Keratinocyte (primary cell): ENCODE measurements around the gene RC3H1.

Source experiments
- EZH2 ChIP-seq: IDR thresholded peaks from one replicate; pipeline ENCODE4 v1.6.1; 2012; ENCODE audit warnings: inconsistent platforms, mild to moderate bottlenecking, low read length, moderate library complexity
- TF ChIP-seq, protein P1 (sequence below), 3 experiments: IDR thresholded peaks in 1 of 3; conservative IDR thresholded peaks in 1 of 3; optimal IDR thresholded peaks in 1 of 3; 2 replicates in 2 of 3; 3 replicates in 1 of 3; pipeline versions ENCODE3 to v1.5.1; 2011; ENCODE audit warnings: low read length in 3 of 3, mild to moderate bottlenecking in 3 of 3, moderate library complexity in 2 of 3, control low read depth in 1 of 3, inconsistent platforms in 1 of 3; ENCODE audit not compliant: insufficient read depth in 2 of 3; ENCODE audit errors: extremely low read depth in 1 of 3

DNA sequence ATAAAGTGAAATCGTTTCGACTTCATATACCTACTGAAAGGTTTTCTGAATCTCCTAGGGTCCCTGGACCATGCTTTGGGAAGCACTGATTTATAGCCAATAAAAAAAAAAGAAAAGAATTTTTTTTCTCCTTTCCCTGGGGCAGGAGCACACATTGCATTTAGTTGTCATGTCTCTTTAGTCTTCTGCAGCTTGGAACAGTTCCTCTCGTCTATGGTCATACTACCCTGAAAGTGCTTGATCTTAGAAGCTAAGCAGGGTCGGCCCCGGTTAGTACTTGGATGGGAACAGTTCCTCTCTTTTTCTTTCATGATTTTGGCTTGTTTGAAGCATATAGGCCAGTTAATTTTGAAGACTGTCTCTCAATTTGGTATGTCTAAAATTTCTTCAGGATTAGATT lies 101.3 kb downstream of the RC3H1 start:
- TF ChIP-seq, protein P1, sequence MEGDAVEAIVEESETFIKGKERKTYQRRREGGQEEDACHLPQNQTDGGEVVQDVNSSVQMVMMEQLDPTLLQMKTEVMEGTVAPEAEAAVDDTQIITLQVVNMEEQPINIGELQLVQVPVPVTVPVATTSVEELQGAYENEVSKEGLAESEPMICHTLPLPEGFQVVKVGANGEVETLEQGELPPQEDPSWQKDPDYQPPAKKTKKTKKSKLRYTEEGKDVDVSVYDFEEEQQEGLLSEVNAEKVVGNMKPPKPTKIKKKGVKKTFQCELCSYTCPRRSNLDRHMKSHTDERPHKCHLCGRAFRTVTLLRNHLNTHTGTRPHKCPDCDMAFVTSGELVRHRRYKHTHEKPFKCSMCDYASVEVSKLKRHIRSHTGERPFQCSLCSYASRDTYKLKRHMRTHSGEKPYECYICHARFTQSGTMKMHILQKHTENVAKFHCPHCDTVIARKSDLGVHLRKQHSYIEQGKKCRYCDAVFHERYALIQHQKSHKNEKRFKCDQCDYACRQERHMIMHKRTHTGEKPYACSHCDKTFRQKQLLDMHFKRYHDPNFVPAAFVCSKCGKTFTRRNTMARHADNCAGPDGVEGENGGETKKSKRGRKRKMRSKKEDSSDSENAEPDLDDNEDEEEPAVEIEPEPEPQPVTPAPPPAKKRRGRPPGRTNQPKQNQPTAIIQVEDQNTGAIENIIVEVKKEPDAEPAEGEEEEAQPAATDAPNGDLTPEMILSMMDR (optimal IDR thresholded peaks at IDR 0.05 in 1 of 3, IDR thresholded peaks at IDR 0.05 in 1 of 3, conservative IDR thresholded peaks at IDR 0.05 in 1 of 3; ENCODE audit: extremely low read depth in 1 of 3, insufficient read depth in 2 of 3, low read length in 3 of 3), result no peak
- TF ChIP-seq EZH2, result no peak
